A549 (cell line): Measurements from ENCODE around the gene NFIA.

Experiments used
- BHLHE40 ChIP-seq: IDR thresholded peaks from 2 replicates; pipeline ENCODE4 v1.6.1; 2012; ENCODE audit warnings: low read depth, low read length, inconsistent platforms
- CHD2 ChIP-seq: fragments of 150-350 bp; IDR thresholded peaks from 2 replicates; pipeline ENCODE4 v1.6.1; 2014; ENCODE audit warnings: low read length; ENCODE audit not compliant: partially characterized antibody
- ELK1 ChIP-seq: fragments of 150-350 bp; IDR thresholded peaks from 2 replicates; pipeline ENCODE4 v1.6.1; 2014; ENCODE audit warnings: low read depth, mild to moderate bottlenecking, low read length
- EP300 ChIP-seq, 2 experiments: fragments of >200 bp; sonication (Bioruptor Twin); formaldehyde crosslinking; IDR thresholded peaks; 2 replicates in 1 of 2; 3 replicates in 1 of 2; pipeline ENCODE4 v1.6.1; 2016 to 2017
- JUN ChIP-seq, 2 experiments: fragments of >200 bp; sonication (Bioruptor Twin); formaldehyde crosslinking; IDR thresholded peaks; 2 replicates in 1 of 2; 3 replicates in 1 of 2; pipeline ENCODE4 v1.6.1; 2016 to 2017
- KDM1A ChIP-seq: fragments of 200-600 bp; sonication (generic); IDR thresholded peaks from 2 replicates; pipeline ENCODE4 v1.6.1; 2016; ENCODE audit warnings: low read depth, mild to moderate bottlenecking
- NFE2L2 ChIP-seq: fragments of 150-350 bp; conservative IDR thresholded peaks from 2 replicates; pipeline ENCODE4 v1.6.1; 2014; ENCODE audit warnings: low read length
- POLR2A ChIP-seq: IDR thresholded peaks from 2 replicates; pipeline ENCODE4 v1.6.1; 2012; ENCODE audit warnings: mild to moderate bottlenecking, low read length
- RCOR1 ChIP-seq: fragments of 150-350 bp; IDR thresholded peaks from 2 replicates; pipeline ENCODE4 v1.6.1; 2014; ENCODE audit warnings: antibody characterized with exemption, low read length, low read depth
- REST ChIP-seq: fragments of 200-600 bp; sonication (generic); IDR thresholded peaks from 2 replicates; pipeline ENCODE4 v1.6.1; 2016; ENCODE audit warnings: antibody characterized with exemption, mild to moderate bottlenecking, moderate library complexity
- RFX5 ChIP-seq: fragments of 450-650 bp; IDR thresholded peaks from 2 replicates; pipeline ENCODE4 v1.7.1; 2014; ENCODE audit warnings: antibody characterized with exemption, mild to moderate bottlenecking, moderate library complexity
- RNF2 ChIP-seq: fragments of 200-600 bp; sonication (generic); IDR thresholded peaks from 2 replicates; pipeline ENCODE4 v1.6.1; 2016; ENCODE audit warnings: low read depth, mild to moderate bottlenecking, antibody characterized with exemption, moderate library complexity, borderline replicate concordance
- TP53 ChIP-seq: fragments of 250-450 bp; sonication (Bioruptor Pico); IDR thresholded peaks from 2 replicates; pipeline ENCODE4 v1.5.0; 2021; ENCODE audit warnings: mild to moderate bottlenecking, moderate library complexity
- TF ChIP-seq, protein P1 (sequence below): fragments of >200 bp; sonication (Bioruptor Twin); formaldehyde crosslinking; IDR thresholded peaks from 3 replicates; pipeline ENCODE4 v1.5.1; 2016

DNA sequence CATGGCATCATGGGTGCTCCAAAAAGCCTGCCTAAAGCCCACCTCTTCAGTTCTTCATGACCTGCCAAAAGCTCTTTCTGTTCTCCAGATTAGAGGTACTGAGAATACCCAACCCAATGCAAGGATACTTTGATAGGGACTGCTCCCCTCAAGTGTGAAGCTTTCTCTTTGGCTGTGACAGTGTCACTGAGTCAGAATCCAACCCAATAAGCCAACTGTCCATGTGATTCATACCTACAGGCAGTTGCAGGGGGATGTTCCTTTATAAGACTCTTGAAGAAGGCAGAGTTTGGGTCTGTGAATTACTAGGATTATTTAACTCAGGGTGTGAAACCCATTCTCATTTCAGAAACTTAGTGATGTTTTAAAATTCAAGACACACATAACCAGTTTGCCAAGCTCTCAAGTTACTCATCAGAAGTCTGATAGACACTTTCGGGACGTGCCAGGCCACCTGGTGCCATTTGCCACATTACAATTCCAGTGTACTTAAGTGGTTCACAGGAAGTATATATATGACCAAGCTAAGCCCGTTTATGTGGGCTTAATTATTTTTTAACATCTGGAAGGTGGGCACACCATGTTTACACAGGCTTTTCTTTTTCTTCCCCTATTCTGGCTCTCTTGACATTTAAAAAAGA, 265.8 kb downstream of the NFIA start:
- no peak for TF ChIP-seq CHD2
- TF ChIP-seq, protein P1, sequence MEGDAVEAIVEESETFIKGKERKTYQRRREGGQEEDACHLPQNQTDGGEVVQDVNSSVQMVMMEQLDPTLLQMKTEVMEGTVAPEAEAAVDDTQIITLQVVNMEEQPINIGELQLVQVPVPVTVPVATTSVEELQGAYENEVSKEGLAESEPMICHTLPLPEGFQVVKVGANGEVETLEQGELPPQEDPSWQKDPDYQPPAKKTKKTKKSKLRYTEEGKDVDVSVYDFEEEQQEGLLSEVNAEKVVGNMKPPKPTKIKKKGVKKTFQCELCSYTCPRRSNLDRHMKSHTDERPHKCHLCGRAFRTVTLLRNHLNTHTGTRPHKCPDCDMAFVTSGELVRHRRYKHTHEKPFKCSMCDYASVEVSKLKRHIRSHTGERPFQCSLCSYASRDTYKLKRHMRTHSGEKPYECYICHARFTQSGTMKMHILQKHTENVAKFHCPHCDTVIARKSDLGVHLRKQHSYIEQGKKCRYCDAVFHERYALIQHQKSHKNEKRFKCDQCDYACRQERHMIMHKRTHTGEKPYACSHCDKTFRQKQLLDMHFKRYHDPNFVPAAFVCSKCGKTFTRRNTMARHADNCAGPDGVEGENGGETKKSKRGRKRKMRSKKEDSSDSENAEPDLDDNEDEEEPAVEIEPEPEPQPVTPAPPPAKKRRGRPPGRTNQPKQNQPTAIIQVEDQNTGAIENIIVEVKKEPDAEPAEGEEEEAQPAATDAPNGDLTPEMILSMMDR, result no peak
- no peak for TF ChIP-seq POLR2A
- no peak for TF ChIP-seq BHLHE40
- TF ChIP-seq EP300 (IDR thresholded peaks at IDR 0.05), result no peak
- no peak for TF ChIP-seq ELK1
- no peak for TF ChIP-seq RNF2
- no peak for TF ChIP-seq TP53 (CRISPR knock-in tag)
- TF ChIP-seq RFX5, result no peak
- no peak for TF ChIP-seq RCOR1
- no peak for TF ChIP-seq JUN (IDR thresholded peaks at IDR 0.05)
- TF ChIP-seq REST, result no peak
- no peak for TF ChIP-seq KDM1A
- no peak for TF ChIP-seq NFE2L2
